ENCODE results near the gene USP4.
A peak's percentile ranks its signal among the peaks of the same experiment; 100 is the strongest.

The USP4 gene

GRCh38 chr3:49296781-49297411 is 43.0 kb downstream of the USP4 start:
- H3K4me1 ChIP-seq (ENCODE audit: control insufficient read depth in 1 of 2, insufficient read depth in 1 of 2, low read depth in 1 of 2, low read length in 1 of 2): no peaks in the 10 kb centered on the region
- peaks cover 100% of the 10 kb centered on the region for H3K36me3 ChIP-seq
- TF ChIP-seq, protein P1, sequence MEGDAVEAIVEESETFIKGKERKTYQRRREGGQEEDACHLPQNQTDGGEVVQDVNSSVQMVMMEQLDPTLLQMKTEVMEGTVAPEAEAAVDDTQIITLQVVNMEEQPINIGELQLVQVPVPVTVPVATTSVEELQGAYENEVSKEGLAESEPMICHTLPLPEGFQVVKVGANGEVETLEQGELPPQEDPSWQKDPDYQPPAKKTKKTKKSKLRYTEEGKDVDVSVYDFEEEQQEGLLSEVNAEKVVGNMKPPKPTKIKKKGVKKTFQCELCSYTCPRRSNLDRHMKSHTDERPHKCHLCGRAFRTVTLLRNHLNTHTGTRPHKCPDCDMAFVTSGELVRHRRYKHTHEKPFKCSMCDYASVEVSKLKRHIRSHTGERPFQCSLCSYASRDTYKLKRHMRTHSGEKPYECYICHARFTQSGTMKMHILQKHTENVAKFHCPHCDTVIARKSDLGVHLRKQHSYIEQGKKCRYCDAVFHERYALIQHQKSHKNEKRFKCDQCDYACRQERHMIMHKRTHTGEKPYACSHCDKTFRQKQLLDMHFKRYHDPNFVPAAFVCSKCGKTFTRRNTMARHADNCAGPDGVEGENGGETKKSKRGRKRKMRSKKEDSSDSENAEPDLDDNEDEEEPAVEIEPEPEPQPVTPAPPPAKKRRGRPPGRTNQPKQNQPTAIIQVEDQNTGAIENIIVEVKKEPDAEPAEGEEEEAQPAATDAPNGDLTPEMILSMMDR (IDR thresholded peaks at IDR 0.05): no peak
- H3K9me3 ChIP-seq: no peaks in the 10 kb centered on the region
- peak overlapping the region; percentile 48 for H3K27ac ChIP-seq
- H3K4me3 ChIP-seq (ENCODE audit: low read depth in 1 of 2, low read length in 1 of 2): no peak overlapping the region
- H3K27me3 ChIP-seq: no peaks in the 10 kb centered on the region

GRCh38 chr3:49295489-49296058 is 44.3 kb downstream of the USP4 start:
- no peaks in the 10 kb centered on the region for H3K4me1 ChIP-seq (ENCODE audit: control insufficient read depth in 1 of 2, insufficient read depth in 1 of 2, low read depth in 1 of 2, low read length in 1 of 2)
- no peaks in the 10 kb centered on the region for H3K27me3 ChIP-seq
- no peak overlapping the region for H3K27ac ChIP-seq
- no peaks in the 10 kb centered on the region for H3K9me3 ChIP-seq
- H3K36me3 ChIP-seq: peaks cover 100% of the 10 kb centered on the region
- TF ChIP-seq, protein P1 (IDR thresholded peaks at IDR 0.05): peak; percentile 61
- no peak overlapping the region for H3K4me3 ChIP-seq (ENCODE audit: low read depth in 1 of 2, low read length in 1 of 2)

GRCh38 chr3:49294343-49294742 is 45.5 kb downstream of the USP4 start:
- no peaks in the 10 kb centered on the region for H3K4me1 ChIP-seq (ENCODE audit: control insufficient read depth in 1 of 2, insufficient read depth in 1 of 2, low read depth in 1 of 2, low read length in 1 of 2)
- no peak overlapping the region for H3K4me3 ChIP-seq (ENCODE audit: low read depth in 1 of 2, low read length in 1 of 2)
- TF ChIP-seq, protein P1 (IDR thresholded peaks at IDR 0.05): no peak
- H3K27me3 ChIP-seq: no peaks in the 10 kb centered on the region
- peaks cover 100% of the 10 kb centered on the region for H3K36me3 ChIP-seq
- no peak overlapping the region for H3K27ac ChIP-seq
- no peaks in the 10 kb centered on the region for H3K9me3 ChIP-seq

DNA sequence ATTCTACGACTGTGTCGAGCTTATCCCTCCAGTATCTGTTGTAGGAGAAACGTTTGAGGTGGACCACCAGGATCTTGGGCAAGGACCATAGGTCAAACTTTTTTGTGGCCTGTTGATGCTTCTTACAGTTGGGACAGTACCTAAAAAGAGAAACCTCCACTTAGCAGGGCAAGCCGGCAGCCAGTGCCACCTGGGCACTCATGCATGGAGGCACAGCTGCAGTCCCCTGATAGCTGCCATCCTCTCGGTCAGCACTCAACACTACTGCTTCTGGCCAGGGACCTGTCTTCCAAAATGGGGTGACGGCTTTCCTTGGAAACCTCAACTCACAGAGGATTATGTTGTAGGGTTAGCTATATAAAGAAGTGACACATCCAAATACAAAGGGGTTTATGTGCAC is 55.9 kb downstream of the USP4 start:
- H3K36me3 ChIP-seq: peaks cover 100% of the 10 kb centered on the region
- H3K4me3 ChIP-seq (ENCODE audit: low read depth in 1 of 2, low read length in 1 of 2): no peak overlapping the region

DNA sequence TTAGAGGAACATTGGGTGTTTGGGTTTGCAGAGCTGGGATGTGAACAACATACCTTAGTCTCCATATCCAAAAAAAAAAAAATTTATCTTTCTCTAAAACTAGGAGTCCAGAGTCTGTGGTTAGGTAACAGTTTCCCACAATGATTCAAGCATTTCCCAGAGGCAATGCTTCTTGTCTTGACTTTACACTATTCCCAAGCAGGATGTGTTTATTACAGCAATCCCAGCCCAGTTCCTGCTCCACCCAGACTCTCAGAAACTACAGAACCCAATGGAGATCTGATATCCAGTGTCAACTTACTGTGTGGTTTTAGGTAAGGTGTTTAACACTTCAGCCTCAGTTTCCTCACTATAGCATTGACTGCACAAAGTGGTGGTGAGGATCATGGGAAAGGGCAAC is 60.5 kb downstream of the USP4 start:
- Histone ChIP-seq H3K27me3 (no peaks in the 10 kb centered on the region), H3K4me1 (ENCODE audit: control insufficient read depth in 1 of 2, insufficient read depth in 1 of 2, low read depth in 1 of 2, low read length in 1 of 2) (peaks cover 16 to 20% of the 10 kb centered on the region in 2 experiments), H3K36me3 (peaks cover 82% of the 10 kb centered on the region), H3K27ac (peak overlapping the region; percentile 12), H3K9me3 (no peaks in the 10 kb centered on the region), H3K4me3 (ENCODE audit: low read depth in 1 of 2, low read length in 1 of 2) (no peak overlapping the region)
- TF ChIP-seq, protein P1 (IDR thresholded peaks at IDR 0.05): no peak

More for the DNA sequence above, 55.9 kb downstream of the USP4 start:
- no peaks in the 10 kb centered on the region for H3K27me3 ChIP-seq
- TF ChIP-seq, protein P1 (IDR thresholded peaks at IDR 0.05): no peak
- no peak overlapping the region for H3K27ac ChIP-seq
- H3K4me1 ChIP-seq (ENCODE audit: control insufficient read depth in 1 of 2, insufficient read depth in 1 of 2, low read depth in 1 of 2, low read length in 1 of 2): peaks cover 0 to 5% of the 10 kb centered on the region in 2 experiments
- no peaks in the 10 kb centered on the region for H3K9me3 ChIP-seq

All from neutrophil (primary cell).